SW480 (cell line): ENCODE results near the gene CSNK2B.

ENCODE experiments used
- DNase-seq: peaks from one replicate; pipeline ENCODE4 v3.0.0-alpha.2; 2016; ENCODE audit warnings: low spot score

The CSNK2B gene

DNA sequence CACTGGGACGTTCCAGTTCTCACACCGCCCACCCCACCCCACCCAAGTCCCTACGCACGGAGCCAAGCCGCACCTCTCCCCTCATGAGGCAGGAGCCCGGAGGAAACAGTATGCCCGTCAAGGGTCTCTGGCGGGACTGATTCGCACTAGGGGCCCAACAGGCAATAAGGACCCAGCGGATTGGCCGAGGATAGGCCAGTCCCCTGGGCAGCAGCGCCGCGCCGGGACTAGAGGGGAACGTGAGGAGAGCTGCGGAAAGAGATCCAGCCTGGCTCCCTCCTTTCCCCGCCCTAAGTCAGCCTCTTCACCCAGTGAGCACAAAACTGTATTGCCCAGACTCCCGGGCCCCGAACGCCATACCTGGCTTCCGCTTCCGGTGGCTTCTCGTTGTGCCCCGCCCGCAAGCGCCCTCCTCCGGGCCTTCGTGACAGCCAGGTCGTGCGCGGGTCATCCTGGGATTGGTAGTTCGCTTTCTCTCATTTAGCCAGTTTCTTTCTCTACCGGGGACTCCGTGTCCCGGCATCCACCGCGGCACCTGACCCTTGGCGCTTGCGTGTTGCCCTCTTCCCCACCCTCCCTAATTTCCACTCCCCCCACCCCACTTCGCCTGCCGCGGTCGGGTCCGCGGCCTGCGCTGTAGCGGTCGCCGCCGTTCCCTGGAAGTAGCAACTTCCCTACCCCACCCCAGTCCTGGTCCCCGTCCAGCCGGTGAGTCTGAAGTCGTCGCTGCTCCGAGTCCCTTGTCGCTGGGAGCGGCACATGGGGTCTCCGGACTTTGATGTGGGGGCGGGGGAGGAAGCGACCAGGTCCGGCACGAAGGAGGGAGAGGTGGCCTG lies at the start of gene CSNK2B:
TSS of gene CSNK2B (plus strand) at position 580 of the 836 bp plus-strand sequence. CDS start 752 bp downstream, outside the sequence.
- peak; percentile 96 for DNase-seq

DNA sequence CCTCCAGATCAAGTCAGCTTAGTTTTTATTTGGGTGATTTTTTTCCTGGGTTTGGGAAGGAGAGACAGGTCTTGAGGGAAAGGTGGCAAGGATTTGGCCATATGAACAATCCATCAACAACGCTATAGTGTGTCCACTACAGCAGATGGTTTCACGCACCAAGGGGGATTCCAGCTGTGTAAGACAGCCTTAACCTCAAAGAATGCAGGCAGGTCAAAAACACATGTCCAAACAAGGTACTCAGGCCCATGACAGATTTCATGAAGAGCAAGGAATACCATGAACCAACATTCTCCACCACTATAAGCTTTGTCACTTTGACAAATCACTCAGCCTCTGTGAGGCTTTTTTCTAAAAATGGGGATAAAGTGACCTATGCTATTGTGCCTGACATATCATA lies 48.9 kb upstream of the CSNK2B start:
- no peak for DNase-seq

DNA sequence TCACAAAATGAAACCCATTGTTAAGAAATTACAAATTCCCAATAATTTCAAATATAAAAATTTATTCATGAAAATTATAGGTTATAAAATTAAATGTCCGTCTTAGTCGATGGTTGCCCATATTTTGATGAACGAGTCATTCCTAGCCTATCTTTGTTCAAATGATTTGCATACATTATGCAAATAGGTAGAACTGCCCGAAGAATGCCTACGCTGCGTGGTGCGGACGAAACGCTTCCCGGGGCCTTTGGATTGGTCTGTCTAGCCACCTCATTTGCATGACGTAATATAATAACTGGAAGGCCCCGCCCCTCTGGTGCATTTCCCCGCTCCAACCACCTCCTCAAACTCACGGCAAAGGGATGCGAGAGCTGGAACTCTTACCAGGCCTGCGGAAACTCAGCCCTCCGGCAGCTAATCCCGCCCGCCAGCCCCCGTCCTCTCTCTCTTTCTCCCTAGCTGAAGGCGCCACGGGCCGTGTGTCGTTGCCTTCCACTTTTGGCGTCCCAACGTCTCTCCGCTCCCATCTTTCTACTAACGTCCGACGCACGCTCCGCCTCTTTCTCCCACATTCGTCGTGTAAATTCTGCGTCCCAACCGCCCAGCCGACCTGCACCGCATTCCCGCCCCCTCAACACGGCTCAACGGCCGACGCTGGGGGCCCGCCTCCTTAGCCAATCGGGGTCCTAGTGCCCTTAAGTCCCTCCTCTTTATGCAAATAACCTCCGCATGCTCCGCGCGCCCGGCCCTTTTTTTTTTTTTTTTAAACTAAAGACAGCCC lies 45.9 kb upstream of the CSNK2B start:
- peak; percentile 98 for DNase-seq

DNA sequence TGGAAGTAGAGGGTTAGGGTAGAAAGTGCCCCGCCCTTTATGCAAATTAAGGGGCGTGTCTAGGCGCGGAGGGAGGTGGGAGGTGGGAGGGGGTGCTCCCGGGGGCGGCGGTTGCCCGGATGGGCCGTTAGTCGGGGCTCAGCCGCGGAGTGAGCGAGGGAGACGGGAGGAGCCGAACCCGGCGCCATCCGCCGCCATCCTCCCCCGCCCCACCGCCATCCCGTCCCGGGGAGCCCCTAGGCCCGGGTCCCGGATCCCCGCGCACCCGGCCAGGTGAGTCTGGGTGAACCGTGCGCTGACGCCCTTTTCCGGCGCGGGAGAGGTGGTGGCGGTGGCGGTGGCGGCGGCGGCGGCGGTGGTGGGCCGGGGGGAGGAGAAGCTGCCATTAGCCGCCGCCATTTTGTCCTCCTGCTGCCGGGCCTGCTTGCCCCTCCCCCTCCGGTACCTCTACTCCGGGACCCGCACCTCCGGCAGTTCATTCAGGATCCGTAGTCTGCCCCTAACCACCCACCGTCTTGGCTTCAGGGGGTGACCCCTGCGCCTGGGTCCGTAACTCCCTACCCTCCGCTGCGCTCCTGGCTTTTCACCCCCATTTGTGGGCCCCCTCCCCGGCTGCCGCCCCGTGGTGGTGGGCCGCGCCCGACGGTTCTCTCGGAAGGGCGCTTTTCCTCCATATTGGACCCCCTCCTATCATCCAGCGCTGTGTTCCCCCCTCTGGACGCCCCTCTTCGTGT lies 45.1 kb upstream of the CSNK2B start, which contains the start of gene PRRC2A:
TSS of gene PRRC2A (plus strand) at position 130 of the 734 bp plus-strand sequence. CDS start 2,075 bp downstream, outside the sequence.
- DNase-seq = peak; percentile 68

DNA sequence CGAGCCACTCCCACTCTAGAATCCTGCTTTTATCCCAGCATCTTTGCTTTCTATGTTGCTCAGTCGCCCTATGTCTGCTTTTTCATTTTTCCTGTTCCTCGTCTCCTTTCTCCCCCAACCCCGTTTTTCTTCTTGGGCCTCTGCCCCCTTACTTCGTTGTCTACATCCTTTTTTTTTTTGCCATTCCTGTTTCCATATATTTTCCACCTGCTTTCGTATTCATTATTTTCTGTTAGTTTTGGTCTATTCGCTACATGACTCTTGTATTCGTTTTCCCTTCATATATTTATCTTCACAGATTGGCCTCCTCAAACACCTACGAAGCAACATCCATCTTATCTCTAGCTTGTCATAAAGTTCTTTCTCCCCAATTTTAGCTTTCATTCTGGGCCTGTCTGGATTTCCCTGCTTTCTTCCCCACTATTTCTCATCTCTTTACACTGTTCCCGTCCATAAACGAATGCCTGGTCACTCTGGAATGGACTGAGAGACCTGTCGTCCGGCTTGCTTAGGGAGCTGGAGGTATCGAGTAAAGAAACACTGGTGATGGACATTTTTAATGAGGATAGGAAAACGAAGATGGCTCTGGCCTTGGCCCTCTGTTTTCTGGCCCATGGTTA lies 44.5 kb upstream of the CSNK2B start:
- no peak for DNase-seq

DNA sequence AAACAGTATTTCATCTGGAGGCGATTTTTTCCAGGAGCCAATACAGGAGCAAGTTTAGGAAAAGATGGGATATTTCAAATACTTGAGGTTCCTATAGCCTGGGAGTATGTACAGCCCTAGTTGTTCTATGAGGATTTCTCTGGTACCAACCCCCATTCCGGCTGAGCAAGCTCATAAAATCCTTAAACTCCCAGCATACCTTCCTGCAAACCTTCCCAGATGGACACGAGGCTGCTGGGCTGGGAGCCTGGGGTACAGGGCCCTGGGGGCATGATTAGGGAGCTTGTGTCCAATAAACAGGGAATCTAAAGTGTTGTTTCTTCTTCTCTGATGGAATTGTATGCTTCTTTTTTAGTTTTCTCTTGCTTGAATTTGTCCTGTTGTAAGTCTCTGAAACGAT lies 43.9 kb upstream of the CSNK2B start:
- DNase-seq = no peak

DNA sequence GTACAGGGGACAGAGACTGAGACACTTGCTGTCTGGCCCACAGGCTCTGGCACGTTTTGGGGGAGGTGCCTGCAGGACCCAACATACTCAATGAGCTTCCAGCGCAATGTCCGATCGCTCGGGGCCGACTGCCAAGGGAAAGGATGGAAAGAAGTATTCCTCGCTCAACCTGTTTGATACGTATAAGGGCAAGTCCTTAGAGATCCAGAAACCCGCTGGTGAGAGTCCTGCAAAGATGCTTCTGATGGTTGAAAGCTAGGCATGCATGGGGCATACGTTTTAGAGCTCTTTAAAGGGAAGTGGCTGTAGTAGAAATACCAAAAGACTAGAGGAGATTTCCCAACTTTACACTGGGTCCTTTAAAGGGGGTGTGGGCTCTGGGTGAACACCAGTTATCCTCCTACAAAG lies 43.2 kb upstream of the CSNK2B start:
- DNase-seq = no peak

DNA sequence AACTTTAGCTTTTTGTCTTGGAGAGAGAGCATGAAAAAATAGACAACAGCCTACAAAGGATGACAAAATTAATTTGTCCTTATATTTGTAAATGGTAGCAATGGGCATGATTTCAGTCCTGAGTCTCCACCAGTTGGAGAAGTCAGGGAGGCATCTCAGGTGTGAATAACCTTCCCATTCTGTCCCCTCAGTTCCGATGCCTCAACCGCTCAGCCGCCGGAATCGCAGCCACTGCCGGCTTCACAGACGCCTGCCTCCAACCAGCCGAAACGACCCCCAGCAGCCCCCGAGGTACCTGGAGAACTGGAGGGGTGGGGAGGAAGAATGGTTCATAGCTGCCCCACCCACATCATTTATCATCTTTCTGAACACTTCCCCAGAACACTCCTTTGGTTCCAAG lies 41.8 kb upstream of the CSNK2B start:
- DNase-seq = no peak

DNA sequence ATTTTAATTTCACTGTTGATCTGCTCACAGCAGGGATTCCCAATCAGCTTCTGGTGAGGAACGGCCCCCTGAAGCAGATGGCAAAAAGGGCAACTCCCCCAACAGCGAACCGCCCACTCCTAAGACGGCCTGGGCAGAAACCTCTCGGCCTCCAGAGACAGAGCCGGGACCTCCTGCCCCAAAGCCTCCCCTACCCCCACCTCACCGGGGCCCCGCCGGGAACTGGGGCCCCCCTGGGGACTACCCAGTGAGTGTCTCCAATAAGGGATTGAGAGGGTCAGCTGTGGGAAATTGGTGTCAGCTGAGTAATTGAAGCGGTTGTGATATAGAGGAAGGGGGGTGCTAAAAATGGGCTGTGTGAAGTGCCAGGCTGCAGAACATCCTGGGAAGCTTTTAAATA lies 38.9 kb upstream of the CSNK2B start:
- no peak for DNase-seq

DNA sequence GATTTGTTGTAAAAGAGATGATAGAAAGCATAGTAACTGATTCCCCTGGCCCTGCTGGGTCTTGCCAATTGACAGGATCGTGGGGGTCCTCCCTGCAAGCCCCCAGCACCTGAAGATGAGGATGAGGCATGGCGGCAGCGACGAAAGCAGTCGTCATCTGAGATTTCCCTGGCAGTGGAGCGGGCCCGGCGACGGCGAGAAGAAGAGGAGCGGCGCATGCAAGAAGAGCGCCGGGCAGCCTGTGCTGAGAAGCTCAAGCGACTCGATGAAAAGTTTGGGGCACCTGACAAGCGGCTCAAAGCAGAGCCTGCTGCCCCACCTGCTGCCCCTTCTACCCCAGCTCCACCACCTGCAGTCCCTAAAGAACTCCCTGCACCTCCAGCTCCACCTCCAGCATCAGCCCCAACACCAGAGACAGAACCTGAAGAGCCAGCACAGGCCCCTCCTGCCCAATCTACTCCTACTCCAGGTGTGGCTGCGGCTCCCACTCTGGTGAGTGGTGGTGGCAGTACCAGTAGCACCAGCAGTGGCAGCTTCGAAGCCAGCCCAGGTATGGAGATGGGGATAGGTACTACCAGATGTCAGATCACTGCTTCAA lies 38.1 kb upstream of the CSNK2B start:
- no peak for DNase-seq

DNA sequence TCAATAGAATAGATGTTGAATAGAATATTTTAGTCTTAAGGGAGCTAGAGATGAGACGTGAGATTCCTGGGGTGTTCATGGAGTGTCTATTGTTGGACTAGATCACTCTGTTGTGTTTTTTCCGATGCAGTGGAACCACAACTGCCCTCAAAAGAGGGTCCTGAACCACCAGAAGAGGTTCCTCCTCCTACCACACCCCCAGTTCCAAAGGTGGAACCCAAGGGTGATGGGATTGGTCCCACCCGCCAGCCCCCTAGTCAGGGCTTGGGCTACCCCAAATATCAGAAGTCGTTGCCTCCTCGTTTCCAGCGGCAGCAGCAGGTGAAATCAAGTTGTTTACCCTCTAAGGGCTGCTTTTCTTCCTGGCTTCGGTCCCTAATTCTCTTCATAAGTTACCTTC lies 36.9 kb upstream of the CSNK2B start:
- no peak for DNase-seq

DNA sequence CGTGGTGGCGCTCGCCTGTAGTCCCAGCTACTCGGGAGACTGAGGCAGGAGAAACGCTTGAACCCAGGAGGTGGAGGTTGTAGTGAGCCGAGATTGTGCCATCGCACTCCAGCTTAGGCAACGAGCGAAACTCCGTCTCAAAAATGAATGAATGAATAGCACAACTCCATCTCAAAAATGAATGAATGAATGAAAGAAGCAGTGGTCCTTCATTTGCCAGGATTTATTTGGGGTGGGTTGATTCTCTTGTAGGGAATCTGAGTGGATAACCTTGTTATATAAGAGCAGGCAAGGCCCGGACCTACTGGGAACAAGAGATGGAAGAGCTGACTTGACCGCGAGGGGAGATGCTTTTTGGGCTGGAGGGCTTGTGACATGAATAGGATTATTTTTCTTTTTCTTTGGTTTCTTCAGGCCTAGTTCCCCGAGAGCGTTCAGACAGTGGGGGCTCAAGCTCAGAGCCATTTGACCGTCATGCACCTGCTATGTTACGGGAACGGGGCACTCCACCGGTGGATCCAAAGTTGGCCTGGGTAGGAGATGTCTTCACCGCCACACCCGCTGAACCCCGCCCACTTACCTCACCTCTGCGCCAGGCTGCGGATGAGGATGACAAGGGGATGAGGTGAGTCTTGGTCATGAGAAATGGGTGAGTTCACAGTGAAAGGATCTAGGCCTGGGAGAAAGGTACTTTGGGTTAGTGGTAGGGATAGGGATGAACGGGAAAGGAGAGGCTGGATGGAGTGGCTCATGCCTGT lies 35.5 kb upstream of the CSNK2B start:
- no peak for DNase-seq

DNA sequence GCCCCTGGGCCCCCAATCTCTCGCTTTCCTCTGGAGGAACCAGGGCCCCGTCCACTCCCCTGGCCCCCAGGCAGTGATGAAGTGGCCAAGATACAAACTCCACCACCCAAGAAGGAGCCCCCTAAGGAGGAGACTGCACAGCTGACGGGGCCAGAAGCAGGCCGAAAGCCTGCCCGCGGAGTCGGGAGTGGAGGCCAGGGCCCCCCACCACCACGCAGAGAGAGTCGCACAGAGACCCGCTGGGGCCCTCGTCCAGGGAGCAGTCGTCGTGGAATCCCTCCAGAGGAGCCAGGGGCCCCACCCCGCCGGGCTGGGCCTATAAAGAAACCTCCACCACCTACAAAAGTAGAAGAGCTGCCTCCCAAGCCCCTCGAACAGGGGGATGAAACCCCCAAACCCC lies 34.7 kb upstream of the CSNK2B start:
- no peak for DNase-seq

DNA sequence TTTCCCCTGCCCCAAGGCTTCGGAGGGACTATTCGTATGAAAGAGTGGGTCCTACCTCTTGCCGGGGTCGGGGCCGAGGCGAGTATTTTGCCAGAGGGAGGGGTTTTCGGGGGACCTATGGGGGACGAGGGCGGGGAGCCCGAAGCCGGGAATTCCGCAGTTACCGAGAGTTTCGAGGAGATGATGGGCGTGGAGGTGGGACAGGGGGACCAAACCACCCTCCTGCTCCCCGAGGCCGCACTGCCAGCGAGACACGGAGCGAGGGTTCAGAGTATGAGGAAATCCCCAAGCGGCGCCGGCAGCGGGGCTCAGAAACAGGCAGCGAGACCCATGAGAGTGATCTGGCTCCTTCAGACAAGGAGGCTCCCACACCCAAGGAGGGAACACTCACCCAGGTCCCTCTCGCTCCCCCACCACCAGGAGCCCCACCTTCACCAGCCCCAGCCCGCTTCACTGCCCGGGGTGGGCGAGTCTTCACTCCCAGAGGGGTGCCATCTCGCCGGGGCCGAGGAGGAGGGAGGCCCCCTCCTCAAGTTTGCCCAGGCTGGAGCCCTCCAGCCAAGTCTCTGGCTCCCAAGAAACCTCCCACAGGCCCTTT lies 34.1 kb upstream of the CSNK2B start:
- no peak for DNase-seq

DNA sequence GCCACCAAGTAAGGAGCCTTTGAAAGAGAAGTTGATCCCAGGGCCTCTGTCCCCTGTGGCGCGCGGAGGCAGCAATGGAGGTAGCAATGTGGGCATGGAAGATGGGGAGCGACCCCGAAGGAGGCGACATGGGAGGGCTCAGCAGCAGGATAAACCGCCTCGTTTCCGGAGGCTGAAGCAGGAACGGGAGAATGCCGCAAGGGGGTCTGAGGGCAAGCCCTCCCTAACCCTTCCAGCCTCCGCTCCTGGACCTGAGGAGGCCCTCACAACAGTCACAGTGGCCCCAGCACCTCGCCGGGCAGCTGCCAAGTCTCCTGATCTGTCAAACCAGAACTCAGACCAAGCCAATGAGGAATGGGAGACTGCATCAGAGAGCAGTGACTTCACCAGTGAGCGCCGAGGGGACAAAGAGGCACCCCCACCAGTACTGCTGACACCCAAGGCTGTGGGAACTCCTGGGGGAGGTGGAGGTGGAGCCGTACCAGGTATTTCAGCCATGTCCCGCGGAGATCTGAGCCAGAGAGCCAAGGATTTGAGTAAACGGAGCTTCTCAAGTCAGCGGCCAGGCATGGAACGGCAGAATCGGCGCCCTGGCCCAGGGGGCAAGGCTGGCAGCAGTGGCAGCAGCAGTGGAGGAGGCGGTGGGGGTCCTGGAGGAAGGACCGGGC lies 33.5 kb upstream of the CSNK2B start:
- DNase-seq = no peak

DNA sequence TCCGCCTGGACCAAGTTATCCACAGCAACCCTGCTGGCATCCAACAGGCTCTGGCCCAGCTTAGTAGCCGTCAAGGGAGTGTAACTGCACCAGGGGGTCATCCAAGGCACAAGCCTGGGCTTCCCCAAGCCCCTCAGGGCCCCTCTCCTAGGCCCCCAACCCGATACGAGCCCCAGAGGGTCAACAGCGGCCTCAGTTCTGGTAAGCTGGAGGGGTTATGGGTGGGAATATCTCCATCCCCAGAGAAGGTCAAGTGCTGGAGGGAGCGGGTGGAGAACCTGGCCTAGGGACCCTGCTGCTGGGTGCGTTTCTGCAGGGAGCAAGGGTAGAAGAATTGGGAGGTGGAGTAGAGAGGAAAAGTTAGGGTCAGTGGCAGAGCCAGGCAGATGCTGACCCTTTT lies 32.4 kb upstream of the CSNK2B start:
- no peak for DNase-seq

DNA sequence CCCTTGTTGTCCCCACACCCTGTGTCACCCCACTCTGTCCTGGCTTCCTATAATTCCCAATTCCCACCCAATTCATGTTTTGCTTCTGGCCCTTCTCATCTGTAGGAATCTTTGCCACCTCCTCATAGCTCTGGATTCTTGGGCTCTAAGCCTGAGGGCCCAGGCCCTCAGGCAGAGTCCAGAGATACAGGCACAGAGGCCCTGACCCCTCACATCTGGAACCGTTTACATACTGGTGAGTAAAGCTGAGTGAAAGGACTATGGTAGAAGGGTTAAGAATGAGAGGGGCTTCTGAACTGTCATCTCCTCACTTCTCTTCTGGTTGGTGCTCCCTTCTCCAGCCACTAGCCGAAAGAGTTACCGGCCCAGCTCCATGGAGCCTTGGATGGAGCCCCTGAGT lies 31.7 kb upstream of the CSNK2B start:
- no peak for DNase-seq

DNA sequence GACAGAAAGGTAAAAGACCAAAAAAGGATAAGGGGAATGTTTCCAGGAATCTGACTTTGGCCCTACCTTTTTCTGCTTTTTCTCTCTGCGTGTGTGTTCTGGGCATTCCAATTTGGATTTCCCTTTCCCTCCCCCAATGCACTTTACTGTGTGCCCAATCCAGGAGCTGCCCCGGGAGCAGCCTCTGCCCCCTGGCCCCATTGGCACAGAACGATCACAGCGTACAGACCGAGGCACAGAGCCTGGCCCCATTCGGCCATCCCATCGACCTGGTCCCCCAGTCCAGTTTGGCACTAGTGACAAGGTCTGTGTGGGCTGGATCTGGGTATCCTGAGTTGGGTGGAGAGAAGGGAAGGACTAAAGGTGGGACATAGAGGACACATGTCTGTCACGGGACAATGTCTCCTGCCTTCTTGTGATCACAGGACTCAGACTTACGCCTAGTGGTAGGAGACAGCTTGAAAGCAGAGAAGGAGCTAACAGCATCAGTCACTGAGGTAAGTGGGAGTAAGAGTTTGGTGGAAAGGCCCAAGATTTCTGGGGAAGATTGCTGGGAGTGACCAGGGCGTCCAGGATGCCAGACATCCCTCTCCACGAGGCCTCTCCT lies 30.8 kb upstream of the CSNK2B start:
- no peak for DNase-seq
